Activated naive CD8-positive, alpha-beta T cell (primary cell): Measurements from ENCODE around the gene MBP.

Source experiments
- H3K27ac Mint-ChIP-seq: one replicate; pipeline ENCODE4 v1.8.0; 2021; ENCODE audit warnings: mixed read lengths
- H3K27me3 Mint-ChIP-seq: one replicate; pipeline ENCODE4 v1.8.0; 2021; ENCODE audit warnings: mixed read lengths
- H3K36me3 Mint-ChIP-seq: one replicate; pipeline ENCODE4 v1.8.0; 2021; ENCODE audit warnings: mixed read lengths
- H3K4me1 Mint-ChIP-seq: one replicate; pipeline ENCODE4 v1.8.0; 2021; ENCODE audit warnings: low read depth, mixed read lengths
- H3K4me3 Mint-ChIP-seq: one replicate; pipeline ENCODE4 v1.8.0; 2021; ENCODE audit warnings: mild to moderate bottlenecking, mixed read lengths
- H3K9me3 Mint-ChIP-seq: one replicate; pipeline ENCODE4 v1.8.0; 2021; ENCODE audit warnings: low read depth, mixed read lengths

MBP gene

DNA sequence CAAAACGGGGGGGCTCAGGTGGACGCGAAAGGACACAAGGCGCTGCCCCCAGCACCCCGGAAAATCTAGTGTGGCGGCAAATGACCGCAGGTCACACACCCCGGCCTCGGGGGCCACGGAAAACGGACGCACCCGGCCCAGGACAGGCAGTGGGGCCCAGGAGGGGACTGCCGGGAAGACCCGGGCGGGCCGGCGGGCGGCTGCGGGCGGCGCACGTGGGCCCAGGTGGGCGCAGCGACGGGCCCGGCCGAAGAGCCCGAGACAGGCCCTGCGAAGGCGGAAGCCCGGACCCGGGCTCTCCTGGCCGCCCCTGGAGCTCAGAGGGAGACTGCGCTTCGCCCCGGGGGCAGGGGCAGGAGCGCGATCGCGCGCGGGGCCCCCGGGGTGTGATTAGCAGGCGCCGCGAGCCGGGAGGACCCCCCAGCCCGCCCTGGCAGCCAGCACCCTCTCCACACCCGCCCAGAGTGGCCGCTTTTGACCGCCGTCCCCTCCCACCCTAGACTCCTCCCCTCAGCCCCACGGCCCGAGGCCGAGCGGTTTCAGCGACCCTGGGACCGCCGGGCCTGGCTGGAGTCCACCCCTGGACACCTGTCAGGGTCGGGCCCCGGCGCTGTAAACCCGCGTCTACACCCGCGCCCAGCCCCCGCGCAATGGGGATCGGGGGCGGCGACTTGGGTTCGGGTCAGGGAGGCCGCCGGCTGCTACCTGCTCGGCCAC, 773 bp downstream of the MBP start:
- Mint-ChIP-seq H3K4me1 (peaks cover 58% of the 10 kb centered on the region), H3K4me3 (peak overlapping the region; percentile 96)

DNA sequence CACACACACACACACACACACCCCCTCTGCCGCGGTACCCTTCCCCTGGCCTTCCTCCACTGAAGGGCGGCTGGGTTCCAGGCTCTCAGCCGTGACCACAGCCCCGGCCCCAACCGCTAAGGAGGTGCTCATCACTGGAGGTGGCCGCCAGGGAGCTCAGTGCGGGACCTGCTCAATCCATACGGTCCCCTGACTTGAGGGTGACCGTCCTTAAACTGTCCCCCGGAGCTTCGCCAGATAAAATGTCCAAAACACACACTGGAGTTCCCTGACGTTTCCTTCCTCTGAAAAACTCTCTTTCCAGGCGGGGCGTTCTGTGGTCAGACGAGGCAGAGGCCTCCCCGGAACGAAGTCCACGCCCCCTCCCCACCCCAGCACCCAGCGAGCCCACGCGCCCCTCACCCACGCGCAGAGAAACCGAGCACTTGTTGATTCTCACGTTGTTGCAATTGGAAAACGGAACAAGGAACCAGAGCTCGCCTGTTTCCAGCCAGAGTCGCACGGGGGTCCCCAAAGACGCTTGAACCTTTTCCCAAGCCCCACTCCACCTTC, 1.4 kb downstream of the MBP start:
- Mint-ChIP-seq H3K4me1 (peaks cover 65% of the 10 kb centered on the region), H3K9me3 (no peaks in the 10 kb centered on the region), H3K36me3 (peaks cover 5% of the 10 kb centered on the region), H3K4me3 (peak overlapping the region; percentile 96), H3K27me3 (no peaks in the 10 kb centered on the region), H3K27ac (peak overlapping the region; percentile 96)

More for the DNA sequence above, 773 bp downstream of the MBP start:
- no peaks in the 10 kb centered on the region for H3K9me3 Mint-ChIP-seq
- peaks cover 5% of the 10 kb centered on the region for H3K36me3 Mint-ChIP-seq
- no peaks in the 10 kb centered on the region for H3K27me3 Mint-ChIP-seq
- H3K27ac Mint-ChIP-seq, result peak overlapping the region; percentile 96

DNA sequence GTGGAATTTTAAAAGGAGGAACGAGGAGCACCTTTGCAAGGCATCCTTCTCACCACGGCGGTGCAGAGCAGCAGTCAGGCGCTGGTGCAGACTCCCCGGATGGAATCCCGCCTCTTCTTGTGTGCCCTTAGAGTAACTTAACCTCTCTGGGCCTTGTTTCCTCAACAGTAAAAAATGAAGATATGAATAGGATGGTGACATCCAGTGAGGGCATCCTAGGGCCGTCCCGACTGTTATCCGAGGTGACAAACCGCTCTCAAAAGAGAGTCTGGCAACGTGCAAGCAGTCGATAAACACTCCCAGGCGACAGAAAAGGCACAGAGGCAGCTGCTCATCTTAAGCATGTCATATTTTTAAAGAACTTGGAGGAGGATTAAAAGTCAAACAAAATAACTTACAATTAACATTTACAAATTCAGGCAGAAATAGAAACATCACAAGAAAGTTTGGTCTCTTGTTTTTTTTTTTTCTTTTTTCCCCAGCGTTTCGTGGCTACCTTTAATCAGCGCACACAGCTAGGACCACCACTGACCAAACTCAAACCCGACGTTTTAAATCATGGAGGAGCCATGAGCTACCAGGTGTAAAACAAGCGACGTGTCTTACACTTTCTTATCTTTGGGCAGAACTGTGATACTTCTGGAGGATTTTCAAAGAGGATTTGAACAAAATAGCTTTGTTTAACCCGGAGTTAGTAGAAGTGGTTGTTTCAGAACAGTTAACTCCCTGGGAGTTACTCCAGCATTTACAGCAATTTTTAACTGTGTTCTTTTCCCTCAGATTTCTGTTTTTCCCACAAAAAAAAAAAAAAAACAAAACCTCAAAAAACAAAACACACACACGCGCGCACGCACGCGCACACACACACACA, 2.1 kb downstream of the MBP start:
- Mint-ChIP-seq H3K36me3 (peaks cover 5% of the 10 kb centered on the region), H3K9me3 (no peaks in the 10 kb centered on the region), H3K4me3 (peak overlapping the region; percentile 96), H3K27me3 (no peaks in the 10 kb centered on the region), H3K27ac (peak overlapping the region; percentile 96), H3K4me1 (peaks cover 72% of the 10 kb centered on the region)

DNA sequence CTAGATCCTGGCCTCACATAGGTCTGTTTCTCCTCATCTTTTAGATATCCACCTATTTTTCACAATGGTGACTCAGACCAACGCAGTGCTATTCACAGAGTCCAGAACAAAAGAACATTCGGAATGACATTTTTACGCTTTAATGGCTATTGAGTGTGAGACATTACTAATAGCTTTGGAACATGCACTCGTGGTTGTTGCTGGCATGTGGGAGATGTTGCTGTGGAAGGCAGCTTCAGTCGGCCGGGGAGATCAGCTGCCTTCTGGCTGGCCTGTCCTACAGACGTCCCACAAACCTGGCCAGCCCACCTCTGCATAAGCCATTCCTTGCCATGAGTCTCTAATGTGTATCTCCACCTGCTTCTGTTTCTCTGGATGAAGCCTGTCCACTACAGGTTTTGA, 3.4 kb downstream of the MBP start:
- H3K4me3 Mint-ChIP-seq, result peak overlapping the region; percentile 96
- H3K9me3 Mint-ChIP-seq, result no peaks in the 10 kb centered on the region
- H3K27ac Mint-ChIP-seq, result peak overlapping the region; percentile 89
- H3K27me3 Mint-ChIP-seq, result no peaks in the 10 kb centered on the region
- peaks cover 78% of the 10 kb centered on the region for H3K4me1 Mint-ChIP-seq
- peaks cover 5% of the 10 kb centered on the region for H3K36me3 Mint-ChIP-seq

DNA sequence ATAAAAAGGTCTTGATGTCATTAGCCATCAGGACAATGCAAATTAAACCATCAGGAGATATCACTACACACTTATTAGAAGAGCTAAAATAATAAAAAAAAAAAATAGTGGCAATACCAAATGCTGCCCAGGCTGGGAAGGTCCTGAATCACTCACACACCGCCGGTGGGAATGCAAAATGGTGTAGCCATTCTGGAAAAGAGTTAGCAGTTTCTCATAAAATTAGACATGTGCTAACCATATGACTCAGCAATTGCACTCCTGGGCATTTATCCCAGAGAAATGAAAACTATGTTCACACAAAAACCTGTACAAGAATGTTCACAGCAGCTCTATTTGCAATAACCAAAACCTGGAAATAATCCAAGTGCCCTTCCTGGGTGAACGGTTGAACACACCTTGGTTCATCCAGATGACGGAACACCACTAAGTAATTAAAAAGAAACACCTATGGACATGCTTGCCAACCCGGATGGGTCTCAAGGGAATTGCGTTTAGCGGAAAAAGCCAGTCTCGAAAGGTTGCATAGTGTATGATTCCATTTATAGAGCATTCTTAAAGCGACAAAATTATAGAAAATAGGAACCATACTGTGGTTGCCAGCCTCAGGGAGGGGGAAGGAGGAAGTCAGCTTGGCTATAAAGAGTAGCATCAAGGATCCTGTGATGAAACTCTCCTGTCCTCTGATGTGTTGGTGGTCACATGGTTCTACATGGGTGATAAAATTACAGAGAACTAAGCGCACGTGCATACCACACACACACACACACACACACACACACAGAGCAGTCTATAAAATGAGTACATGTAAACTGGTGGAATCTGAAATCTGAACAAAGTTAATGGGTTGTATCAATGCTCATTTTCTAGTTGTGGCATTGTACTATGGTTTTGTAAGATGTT, 4.6 kb downstream of the MBP start:
- peaks cover 5% of the 10 kb centered on the region for H3K36me3 Mint-ChIP-seq
- peak overlapping the region; percentile 69 for H3K4me3 Mint-ChIP-seq
- peak overlapping the region; percentile 89 for H3K27ac Mint-ChIP-seq
- H3K4me1 Mint-ChIP-seq, result peaks cover 80% of the 10 kb centered on the region
- no peaks in the 10 kb centered on the region for H3K9me3 Mint-ChIP-seq
- no peaks in the 10 kb centered on the region for H3K27me3 Mint-ChIP-seq

DNA sequence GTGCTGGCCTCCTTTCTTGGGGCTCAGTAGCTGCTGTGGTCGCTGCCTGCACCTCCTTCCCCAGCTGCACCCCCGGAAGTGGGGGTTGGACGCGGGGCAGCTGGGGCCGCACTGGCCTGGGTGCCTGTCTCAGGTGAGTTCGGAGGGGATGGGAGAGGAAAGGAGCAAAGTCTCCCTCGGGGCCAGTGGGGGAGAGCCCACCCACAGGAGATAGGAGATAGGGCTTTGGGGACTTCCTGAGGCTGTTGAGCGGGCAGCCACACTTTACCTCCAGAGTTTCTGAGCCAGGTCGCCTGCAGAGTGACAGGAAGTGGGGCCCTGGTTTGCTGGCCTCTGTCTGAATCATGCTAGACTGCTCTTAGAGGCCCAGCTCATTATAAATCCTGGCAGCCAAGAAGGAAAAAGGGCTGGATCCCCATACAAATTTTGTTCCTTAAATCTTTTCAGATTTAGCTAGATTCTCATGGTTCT, 8.1 kb downstream of the MBP start:
- peak overlapping the region; percentile 87 for H3K27ac Mint-ChIP-seq

DNA sequence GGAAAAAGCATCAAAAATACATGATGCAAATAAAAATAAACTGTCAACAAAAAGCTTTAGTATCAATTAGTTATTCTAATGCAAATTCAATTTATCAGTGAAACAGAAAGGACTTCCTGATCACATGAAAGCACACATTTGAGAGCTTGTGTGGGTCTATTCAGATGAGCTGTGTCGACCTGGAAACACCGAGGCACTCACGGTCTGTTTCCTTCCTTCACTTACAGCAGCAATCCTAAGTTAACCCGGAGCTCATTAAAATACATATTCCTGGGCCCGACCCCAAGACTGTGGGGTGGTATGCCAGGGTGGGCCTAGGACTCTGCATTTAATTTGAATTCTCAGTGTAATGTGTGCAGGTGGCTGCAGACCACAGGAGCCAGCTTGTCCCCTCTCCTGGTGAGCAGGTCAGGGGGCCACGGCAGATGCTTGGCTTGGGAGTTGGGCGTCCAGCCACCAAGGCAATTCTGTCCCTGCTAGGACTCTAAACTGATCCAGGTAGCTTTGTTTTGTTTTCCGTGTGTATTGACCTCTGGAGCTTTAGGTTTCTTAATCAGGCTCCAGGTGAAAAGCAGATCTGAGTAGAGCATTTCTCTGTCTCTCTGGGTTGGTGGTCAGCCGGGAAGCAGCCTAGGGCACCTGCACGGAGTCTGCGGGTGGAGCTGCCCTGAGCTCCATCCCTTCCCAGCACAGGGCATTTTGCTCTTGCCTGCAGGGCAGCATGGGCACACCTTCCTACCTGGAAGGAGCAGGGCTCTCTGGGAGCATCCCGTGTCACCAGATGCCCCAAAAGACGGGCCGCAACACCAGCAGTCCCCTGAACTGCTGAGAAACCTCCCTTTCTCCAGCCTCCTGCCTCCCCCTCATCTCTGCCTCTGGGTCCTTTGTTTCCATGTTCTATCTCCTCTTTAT, 9.0 kb downstream of the MBP start:
- Mint-ChIP-seq H3K9me3 (no peaks in the 10 kb centered on the region), H3K4me1 (peaks cover 91% of the 10 kb centered on the region), H3K27ac (peak overlapping the region; percentile 87), H3K27me3 (no peaks in the 10 kb centered on the region), H3K4me3 (peak overlapping the region; percentile 81), H3K36me3 (peaks cover 8% of the 10 kb centered on the region)

More for the DNA sequence above, 8.1 kb downstream of the MBP start:
- H3K4me1 Mint-ChIP-seq, result peaks cover 93% of the 10 kb centered on the region
- H3K9me3 Mint-ChIP-seq, result no peaks in the 10 kb centered on the region
- peak overlapping the region; percentile 81 for H3K4me3 Mint-ChIP-seq
- peaks cover 8% of the 10 kb centered on the region for H3K36me3 Mint-ChIP-seq
- no peaks in the 10 kb centered on the region for H3K27me3 Mint-ChIP-seq

DNA sequence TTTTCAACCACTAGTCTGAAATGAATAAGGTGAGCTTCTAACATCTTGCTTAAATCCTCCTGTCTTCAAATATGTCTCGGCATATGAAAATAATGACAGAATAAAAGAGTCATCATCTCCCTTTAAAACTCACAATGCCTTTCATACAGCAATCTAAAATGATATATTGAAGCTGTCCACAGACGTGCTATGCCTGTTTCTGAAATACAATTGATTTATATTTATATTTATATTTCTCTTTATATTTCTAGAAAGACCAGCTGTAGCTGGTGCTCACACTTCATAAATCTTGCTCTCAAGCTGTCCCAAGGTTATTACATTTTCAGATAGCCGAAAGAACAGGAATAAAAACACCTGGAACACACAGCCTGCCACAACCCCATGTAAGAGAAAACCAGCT, 11.1 kb downstream of the MBP start:
- Mint-ChIP-seq H3K4me3 (peak overlapping the region; percentile 14), H3K4me1 (peaks cover 81% of the 10 kb centered on the region), H3K27me3 (no peaks in the 10 kb centered on the region), H3K27ac (peak overlapping the region; percentile 76), H3K36me3 (peaks cover 3% of the 10 kb centered on the region), H3K9me3 (no peaks in the 10 kb centered on the region)

DNA sequence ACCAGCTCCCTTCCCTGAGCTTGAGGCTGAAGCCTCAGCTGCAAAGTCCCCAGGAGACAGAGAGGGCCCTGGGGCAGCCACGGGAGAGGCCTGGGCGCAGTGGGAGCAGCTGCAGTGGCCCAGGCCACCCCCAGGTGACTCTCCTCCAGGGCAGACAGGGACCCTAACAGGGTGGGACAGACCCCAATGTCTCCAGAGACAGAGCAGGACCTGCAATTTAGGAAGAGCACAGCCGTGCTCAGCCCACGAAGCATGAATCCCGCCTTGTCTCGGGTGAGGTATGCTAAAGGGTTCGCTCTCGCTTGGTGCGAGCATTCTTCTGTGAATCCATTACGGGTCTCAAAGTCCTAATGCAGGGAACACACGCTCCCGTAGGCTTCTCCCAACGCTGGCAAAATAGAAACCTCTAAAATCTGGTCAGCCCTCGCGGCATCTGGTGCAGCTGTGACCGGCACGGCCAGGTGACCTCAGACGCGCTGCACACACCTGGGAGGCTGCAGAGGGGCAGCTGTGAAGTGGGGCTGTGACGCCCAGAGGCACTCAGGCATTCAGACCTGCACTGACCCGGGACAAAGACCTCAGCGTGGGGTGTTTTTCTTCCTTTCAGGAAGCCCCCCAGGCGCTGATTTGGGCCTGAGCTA, 12.6 kb downstream of the MBP start:
- Mint-ChIP-seq H3K36me3 (peaks cover 5% of the 10 kb centered on the region), H3K27ac (peak overlapping the region; percentile 34), H3K4me3 (no peak overlapping the region), H3K4me1 (peaks cover 78% of the 10 kb centered on the region), H3K27me3 (no peaks in the 10 kb centered on the region), H3K9me3 (no peaks in the 10 kb centered on the region)

DNA sequence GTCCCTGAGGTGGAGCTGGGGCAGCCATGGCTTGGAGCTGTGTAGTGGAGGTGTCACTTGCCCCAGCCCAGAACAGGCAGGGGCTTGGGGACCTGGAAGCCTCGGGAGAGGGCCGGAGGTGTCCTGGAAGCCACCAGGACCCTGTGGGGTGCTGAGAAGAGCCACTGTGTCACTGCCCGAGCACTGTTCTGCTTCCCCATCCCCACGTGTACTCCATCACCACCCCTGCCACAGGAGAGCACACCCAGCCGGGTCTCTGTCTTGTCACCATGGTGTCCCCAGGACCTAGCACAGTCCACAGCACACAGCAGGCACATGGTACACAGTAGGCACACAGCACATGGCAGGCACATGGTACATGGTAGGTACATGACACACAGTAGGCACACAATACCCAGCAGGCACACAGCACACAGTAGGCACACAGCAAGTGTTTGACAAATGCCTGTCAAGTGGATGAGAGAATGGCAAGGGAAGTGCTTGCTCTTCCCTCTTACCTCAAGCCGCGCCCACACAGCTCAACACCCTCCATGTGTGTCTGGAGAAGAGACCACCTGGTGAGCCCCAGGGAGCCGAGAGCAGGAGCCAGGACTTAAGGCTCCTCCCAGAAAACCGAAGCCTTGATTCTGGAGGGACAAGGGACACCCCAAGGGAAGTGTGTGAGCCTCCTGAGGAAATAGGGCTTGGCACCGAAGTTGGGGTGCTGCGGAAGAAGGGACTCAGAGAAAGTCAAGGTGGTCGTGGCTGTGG, 13.3 kb downstream of the MBP start:
- Mint-ChIP-seq H3K4me3 (no peak overlapping the region), H3K36me3 (peaks cover 7% of the 10 kb centered on the region), H3K27me3 (no peaks in the 10 kb centered on the region), H3K9me3 (no peaks in the 10 kb centered on the region), H3K27ac (peak overlapping the region; percentile 87), H3K4me1 (peaks cover 78% of the 10 kb centered on the region)

DNA sequence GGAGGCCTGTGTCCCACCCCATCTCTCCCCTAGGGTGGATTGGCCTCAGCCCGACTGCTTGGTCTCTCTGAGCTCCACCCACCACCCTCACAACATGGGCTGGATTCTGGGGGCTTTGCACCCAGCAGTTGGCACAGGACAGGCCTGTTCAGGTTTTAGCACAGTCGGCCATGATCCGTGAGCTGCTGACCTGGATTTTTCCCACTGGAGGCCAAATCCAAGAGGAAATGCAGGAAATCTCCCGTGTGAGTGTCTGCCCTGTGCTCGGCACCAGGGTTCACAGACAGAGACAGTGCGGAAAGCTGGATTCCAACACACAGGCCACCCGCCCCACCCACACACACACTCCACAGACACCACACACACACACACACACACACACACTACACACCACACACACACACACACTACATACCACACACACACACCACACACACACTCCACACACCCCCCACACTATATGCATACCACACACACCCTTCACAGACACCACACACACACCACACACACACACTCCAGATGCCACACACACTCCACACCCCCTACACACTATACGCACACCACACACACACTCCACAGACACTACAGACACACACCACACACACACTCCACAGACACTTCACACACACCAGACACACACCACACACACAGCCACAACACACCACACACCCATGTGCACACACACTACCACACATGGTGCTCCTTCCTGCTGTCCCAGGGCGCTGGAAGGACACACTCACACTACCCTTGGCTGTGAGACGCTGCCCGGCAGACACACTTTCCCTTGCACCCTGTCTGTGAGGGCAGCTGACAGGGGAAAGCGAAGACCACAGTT, 14.1 kb downstream of the MBP start:
- peak overlapping the region; percentile 87 for H3K27ac Mint-ChIP-seq
- no peak overlapping the region for H3K4me3 Mint-ChIP-seq
- no peaks in the 10 kb centered on the region for H3K27me3 Mint-ChIP-seq
- H3K36me3 Mint-ChIP-seq, result peaks cover 8% of the 10 kb centered on the region
- H3K9me3 Mint-ChIP-seq, result no peaks in the 10 kb centered on the region
- peaks cover 77% of the 10 kb centered on the region for H3K4me1 Mint-ChIP-seq
